ENCODE data around the gene RAMP2. TPM values are rescaled to one million over a fixed set of nuclear protein-coding genes. Genes with fewer than 3 reads are reported as not detected.

Gene RAMP2
- total and polyA plus RNA-seq, 9 donors = 4.4 to 98.5 (median 23.5) TPM

GRCh38 chr17:42748908-42749798 is 11.9 kb upstream of the RAMP2 start:
- no peak overlapping the region for H3K4me3 ChIP-seq
- TF ChIP-seq POLR2A (IDR thresholded peaks at IDR 0.05) = no peak
- no peak for TF ChIP-seq CTCF (IDR thresholded peaks at IDR 0.05)
- TF ChIP-seq EP300 (IDR thresholded peaks at IDR 0.05) = no peak
- peaks cover 13% of the 10 kb centered on the region for H3K4me1 ChIP-seq (ENCODE audit: insufficient read depth)
- peak in 2 of 5 donors; percentile 38 to 58 for DNase-seq
- no peaks in the 10 kb centered on the region for H3K27me3 ChIP-seq
- H3K9me3 ChIP-seq = no peaks in the 10 kb centered on the region
- H3K36me3 ChIP-seq = no peaks in the 10 kb centered on the region
- WGBS, 3 donors = 54 to 55% (median 54%) methylated on average over 11 of the region's 11 CpGs
- intact Hi-C loops (cut with DNase I) = loop anchor here in 1 of 4 donors (10.0 kb wide), 1 partner anchor 64 kb away; the partner anchor contains the start of genes CCR10 and CNTNAP1
- H3K27ac ChIP-seq = peak overlapping the region; percentile 44 to 64

GRCh38 chr17:42750739-42751344 is 10.2 kb upstream of the RAMP2 start:
- Histone ChIP-seq H3K9me3 (no peaks in the 10 kb centered on the region), H3K4me1 (ENCODE audit: insufficient read depth) (peaks cover 13% of the 10 kb centered on the region), H3K4me3 (no peak overlapping the region), H3K27me3 (no peaks in the 10 kb centered on the region), H3K27ac (peak overlapping the region in 1 of 2 donors; percentile 64), H3K36me3 (no peaks in the 10 kb centered on the region)
- no peak for TF ChIP-seq CTCF (IDR thresholded peaks at IDR 0.05)
- TF ChIP-seq POLR2A (IDR thresholded peaks at IDR 0.05) = no peak
- TF ChIP-seq EP300 (IDR thresholded peaks at IDR 0.05) = no peak
- intact Hi-C loops (cut with DNase I) = no loop called here
- 32 to 36% (median 34%) methylated on average over 3 of the region's 3 CpGs for WGBS, 3 donors
- DNase-seq = no peak

GRCh38 chr17:42751628-42752027 is 9.4 kb upstream of the RAMP2 start:
- DNase-seq = no peak
- Histone ChIP-seq H3K4me3 (no peak overlapping the region), H3K9me3 (no peaks in the 10 kb centered on the region), H3K4me1 (ENCODE audit: insufficient read depth) (peaks cover 13% of the 10 kb centered on the region), H3K36me3 (no peaks in the 10 kb centered on the region), H3K27ac (no peak overlapping the region), H3K27me3 (no peaks in the 10 kb centered on the region)
- intact Hi-C loops (cut with DNase I) = no loop called here
- WGBS, 3 donors = 40 to 55% (median 53%) methylated on average over 7 of the region's 7 CpGs
- TF ChIP-seq CTCF (IDR thresholded peaks at IDR 0.05) (no peak), POLR2A (IDR thresholded peaks at IDR 0.05) (no peak), EP300 (IDR thresholded peaks at IDR 0.05) (no peak)

DNA sequence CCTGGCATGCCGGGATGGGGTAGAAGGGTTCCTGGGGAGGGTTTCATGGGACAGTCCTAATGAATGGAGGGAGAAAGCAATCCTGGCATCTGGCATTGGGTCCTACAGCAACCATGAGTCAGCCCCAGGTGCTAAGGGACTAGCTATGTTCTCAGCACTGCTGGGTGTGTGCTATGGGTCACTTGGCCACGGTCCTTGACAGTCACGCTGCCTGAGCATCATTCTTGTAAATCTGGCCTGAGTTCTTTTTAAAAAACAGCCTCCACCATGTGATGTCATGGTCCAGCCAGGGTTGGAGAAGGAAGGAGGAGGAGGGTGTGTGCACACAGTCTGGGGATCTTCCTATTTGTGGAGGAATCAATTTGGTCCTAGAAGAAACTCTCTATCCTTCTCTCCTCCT is 6.2 kb upstream of the RAMP2 start:
- TF ChIP-seq CTCF (IDR thresholded peaks at IDR 0.05) (no peak), POLR2A (IDR thresholded peaks at IDR 0.05) (no peak), EP300 (IDR thresholded peaks at IDR 0.05) (no peak)
- no peak overlapping the region for H3K27ac ChIP-seq

More for the DNA sequence above, 6.2 kb upstream of the RAMP2 start:
- intact Hi-C loops (cut with DNase I) = no loop called here
- Histone ChIP-seq H3K9me3 (no peaks in the 10 kb centered on the region), H3K4me3 (no peak overlapping the region), H3K36me3 (no peaks in the 10 kb centered on the region), H3K27me3 (no peaks in the 10 kb centered on the region), H3K4me1 (ENCODE audit: insufficient read depth) (peaks cover 2% of the 10 kb centered on the region)
- no peak for DNase-seq
- whole genome bisulfite sequencing, 3 donors = 82 to 88% (median 84%) methylated on average over 3 of the region's 3 CpGs

Measured in ovary (tissue), 9 donors.